HG03039 (cell line): ENCODE data around the gene POU2F1.
A peak's percentile ranks its signal among the peaks of the same experiment; 100 is the strongest.

Experiments used
- ATAC-seq: cut with Tn5 transposase; IDR thresholded peaks from one replicate; pipeline ENCODE4 v1.9.1; 2021; ENCODE audit warnings: mild to moderate bottlenecking, moderate library complexity; ENCODE audit not compliant: unreplicated experiment

Gene POU2F1

GRCh38 chr1:167220537-167221125 is at the start of gene POU2F1:
Gene POU2F1, plus strand, starts transcription at chr1:167220886. Its CDS starts 12 bp downstream, at chr1:167220898.
- ATAC-seq: peak; percentile 53

GRCh38 chr1:167171286-167171929 is 49.3 kb upstream of the POU2F1 start:
- ATAC-seq: no peak

GRCh38 chr1:167173516-167174184 is 47.0 kb upstream of the POU2F1 start:
- ATAC-seq: no peak

DNA sequence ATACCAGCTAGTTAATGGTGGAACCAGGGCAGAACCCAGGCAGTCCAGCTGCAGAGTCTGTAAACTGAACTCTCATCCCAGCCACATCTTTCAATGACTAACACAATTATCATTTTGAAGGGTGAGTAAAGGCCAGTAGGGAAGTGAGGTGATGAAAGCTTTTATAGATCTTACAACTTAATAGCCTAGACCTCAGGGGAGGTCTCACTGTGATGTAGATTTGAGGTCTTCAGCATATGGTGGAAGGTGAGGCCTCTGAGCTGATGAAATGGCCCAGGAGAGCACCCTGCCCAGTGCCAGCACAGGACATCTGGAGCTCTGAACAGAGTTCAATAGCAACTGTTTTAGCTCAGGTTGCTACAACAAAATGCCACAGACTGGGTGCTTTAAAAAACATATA is 44.8 kb upstream of the POU2F1 start:
- ATAC-seq: no peak

DNA sequence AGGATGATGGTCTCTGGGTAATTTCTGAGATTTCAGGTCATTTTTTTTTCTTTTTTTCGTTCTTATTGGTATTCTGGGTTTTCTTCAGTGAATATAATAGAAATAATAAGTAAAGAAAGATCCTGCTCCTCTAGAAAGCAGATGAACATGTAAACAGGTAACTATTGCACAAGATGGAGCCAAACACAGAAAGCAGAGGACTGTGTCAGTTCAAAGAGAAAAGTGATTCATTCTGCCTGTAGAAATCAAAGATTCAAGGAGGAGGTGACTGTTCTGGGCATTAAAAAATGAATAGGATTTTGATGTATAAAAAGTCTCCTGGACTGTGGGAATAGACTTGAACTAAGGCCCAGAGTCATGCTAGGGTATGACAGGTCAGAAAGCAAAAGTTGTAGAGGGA is 41.9 kb upstream of the POU2F1 start:
- no peak for ATAC-seq

DNA sequence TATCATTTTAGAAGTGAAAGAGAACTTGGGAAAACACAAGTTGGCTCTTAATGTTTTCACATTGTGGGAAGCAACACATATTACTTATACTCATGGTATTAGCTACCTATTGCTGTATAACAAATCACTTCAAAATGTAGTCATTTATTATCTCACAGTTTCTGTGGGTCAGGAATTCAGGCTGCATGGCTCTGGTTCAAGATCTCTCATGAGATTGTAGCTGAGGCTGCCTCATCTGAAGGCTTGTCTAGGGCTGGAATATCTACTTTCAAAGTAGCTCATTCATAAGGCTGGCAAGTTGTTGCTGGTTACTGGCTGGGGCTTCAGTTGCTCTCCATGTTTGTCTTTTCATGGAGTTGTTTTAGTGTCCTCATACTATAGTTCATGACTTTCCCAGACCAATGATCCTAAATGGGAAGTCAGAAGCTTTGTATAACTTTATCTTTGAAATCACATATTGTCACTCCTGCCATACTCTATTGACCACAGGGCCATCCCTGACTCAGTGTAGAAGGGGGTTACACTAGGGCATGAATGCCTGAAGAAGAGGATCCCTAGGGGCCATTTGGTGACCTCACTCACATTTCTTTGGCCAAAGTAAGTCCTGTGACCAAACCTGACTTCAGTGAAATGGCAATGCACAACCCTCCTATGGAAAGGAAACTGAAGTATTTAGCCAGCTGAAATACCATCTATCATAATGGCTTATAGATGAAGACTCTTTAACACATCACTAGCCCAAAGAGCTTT is 37.9 kb upstream of the POU2F1 start:
- ATAC-seq: no peak

DNA sequence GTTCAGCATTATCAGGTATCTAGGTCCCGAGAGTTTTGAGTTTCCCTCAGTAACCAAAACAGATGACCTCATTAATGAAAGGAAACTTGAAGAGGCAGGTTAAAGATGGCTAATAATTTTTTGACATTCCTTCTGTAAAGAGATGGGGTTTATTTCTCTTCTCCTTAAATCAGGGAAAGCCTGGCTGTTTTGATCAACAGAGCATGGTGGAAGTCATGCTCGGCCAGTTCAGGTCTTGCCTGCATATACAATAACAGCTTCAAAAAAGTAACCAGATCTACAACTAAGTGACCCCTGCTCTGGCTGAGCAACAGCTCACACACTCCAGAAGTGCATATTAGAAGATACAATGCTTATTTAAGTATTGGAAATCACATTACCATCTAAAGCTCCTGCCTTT is 36.6 kb upstream of the POU2F1 start:
- no peak for ATAC-seq

DNA sequence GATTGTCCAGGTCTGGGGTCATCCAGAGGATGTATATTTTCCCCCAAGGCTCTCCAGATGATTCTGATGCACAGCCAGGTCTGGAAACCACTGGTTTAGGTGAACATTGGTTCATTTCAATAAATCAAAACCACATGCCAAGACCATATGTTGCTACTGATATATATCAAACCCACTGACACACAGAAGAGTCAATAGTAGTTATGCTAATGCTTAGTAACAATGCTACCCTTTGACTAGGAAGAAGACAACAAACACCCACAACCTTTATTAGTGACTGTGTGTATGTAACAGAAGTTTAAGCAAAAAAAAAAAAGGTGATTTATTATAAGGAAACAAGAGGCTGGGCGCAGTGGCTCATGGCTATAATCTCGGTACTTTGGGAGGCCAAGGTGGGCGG is 35.6 kb upstream of the POU2F1 start:
- no peak for ATAC-seq

GRCh38 chr1:167185974-167186657 is 34.6 kb upstream of the POU2F1 start:
- ATAC-seq: no peak

DNA sequence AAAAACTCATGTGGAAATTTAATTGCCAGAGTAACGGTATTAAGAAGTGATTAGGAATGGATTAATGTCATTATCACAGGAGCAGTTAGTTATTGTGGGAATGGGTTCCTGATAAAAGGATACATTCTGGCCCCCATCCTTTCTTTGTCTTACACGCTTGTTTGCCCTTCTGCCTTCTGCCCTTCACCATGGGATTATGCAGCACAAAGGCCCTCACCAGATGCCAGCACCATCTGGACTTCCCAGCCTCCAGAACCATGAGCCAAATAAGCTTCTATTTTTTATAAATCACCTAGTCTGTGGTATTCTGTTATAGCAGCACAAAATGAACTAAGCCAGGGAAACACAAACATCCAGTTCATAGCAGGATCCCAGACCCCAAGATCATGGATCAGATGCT is 33.9 kb upstream of the POU2F1 start:
- no peak for ATAC-seq

- no peak for ATAC-seq
Observed at GRCh38 chr1:167190747-167191237, 29.9 kb upstream of the POU2F1 start.

DNA sequence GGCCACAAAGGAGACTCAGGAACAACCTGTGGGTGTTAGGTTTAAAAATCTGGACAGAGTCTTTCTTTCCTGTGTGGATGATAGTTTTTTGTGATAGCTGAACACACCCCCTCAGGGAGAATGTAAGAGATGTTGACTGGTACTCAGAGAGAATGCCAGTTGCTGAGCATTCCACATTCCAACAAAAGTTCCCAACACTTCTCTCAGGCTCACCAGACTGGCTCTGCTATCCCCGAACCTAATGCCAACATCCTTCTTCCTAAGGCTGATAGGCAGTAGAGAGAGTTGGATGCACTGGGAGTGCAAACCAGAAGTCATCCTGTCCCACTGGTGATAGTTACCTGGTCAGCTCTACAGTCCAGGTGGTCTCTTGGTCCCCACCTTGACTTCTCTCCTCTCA is 28.7 kb upstream of the POU2F1 start:
- no peak for ATAC-seq

DNA sequence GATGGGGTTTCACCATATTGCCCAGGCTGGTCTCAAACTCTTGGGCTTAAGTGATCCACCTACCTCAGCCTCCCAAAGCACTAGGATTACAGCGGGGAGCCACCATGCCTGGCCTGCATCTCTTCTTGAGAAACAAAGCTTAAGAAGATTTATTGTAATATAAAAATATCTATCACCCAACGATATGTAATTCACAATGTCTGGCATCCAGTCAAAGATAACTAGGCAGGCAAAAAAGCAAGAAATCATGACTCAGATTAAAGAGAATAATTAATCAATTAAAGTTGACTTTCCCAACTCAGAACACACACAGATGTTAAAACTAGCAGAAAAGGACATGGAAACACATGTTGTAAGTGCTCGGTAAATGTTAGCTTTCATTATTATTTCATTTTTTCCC is 26.5 kb upstream of the POU2F1 start:
- no peak for ATAC-seq

DNA sequence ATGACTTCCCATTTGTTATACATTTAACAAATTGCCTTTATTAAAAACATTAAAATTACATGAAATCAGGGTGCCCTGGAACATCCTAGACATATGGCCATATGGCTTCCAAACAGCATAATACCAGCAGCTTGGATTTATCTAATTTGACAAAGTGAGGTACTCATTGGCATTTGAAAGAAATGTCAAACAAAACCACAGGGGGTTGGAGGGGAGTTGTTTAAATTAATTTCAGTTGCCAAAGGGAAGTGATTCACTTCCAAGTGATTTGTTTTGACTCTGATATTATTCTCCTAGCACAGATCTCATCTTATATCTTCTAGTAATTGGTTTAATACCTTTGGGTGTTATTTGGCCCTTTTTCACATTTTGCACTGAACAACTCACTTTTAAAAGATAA is 24.5 kb upstream of the POU2F1 start:
- ATAC-seq: no peak

GRCh38 chr1:167197236-167197635 is 23.4 kb upstream of the POU2F1 start:
- ATAC-seq: no peak

GRCh38 chr1:167197692-167198091 is 23.0 kb upstream of the POU2F1 start:
- no peak for ATAC-seq

GRCh38 chr1:167198518-167199133 is 22.1 kb upstream of the POU2F1 start:
- no peak for ATAC-seq

DNA sequence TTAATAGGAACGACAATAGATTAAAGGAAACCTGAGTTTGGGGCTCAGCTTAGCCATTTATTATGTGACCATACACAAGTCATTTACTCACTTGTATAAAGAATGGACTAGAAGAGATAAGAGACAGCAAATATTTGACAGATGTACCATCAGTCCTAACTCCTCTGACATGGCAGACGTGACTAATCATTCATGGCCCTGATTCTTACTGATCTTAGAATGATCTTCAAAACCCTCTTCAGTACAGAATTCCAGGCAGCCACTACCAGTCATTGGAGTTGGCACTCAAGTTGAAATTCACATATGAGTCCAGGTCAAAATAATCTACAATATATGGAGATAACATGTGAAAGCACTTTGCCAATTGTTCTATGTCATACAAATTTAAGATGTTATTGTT is 21.0 kb upstream of the POU2F1 start:
- ATAC-seq: no peak

GRCh38 chr1:167200272-167200671 is 20.4 kb upstream of the POU2F1 start:
- ATAC-seq: no peak

DNA sequence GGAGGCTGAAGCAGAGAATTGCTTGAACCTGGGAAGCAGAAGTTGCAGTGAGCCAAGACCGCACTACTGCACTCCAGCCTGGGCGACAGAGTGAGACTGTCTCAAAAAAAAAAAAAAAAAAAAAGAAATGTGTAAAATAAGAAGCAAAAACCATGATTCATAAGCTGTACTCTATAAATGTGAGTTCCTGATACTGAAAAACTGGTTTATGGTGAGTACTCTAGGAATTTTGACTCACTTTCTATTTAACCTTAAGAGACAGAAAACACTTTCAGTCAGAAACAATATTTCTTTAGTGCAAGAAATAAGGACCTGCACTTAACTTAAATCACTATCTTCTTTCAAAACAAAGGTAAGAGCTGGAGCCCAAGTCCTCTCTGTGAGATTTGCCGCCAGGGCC is 19.9 kb upstream of the POU2F1 start:
- ATAC-seq: no peak

- ATAC-seq: no peak
Observed at GRCh38 chr1:167202049-167202448, 18.6 kb upstream of the POU2F1 start.
